IMR-90 (cell line): Measurements from ENCODE around the gene DYDC1.

ENCODE experiments used
- BHLHE40 ChIP-seq: fragments of 150-350 bp; IDR thresholded peaks from 2 replicates; pipeline ENCODE4 v1.6.1; 2016; ENCODE audit warnings: mild to moderate bottlenecking, low read depth, low read length
- CEBPB ChIP-seq: IDR thresholded peaks from 2 replicates; pipeline ENCODE4 v1.6.1; 2012; ENCODE audit warnings: low read depth, low read length, improper control_type of control experiment
- FOS ChIP-seq: fragments of 150-350 bp; IDR thresholded peaks from 2 replicates; pipeline ENCODE4 v1.6.1; 2016; ENCODE audit warnings: low read depth, low read length
- MAFK ChIP-seq: IDR thresholded peaks from 2 replicates; pipeline ENCODE4 v1.6.1; 2012; ENCODE audit warnings: low read depth, low read length, improper control_type of control experiment
- NFE2L2 ChIP-seq: fragments of 150-350 bp; IDR thresholded peaks from 2 replicates; pipeline ENCODE4 v1.6.1; 2016; ENCODE audit warnings: low read depth, mild to moderate bottlenecking, low read length
- POLR2A ChIP-seq: IDR thresholded peaks from 2 replicates; pipeline ENCODE4 v1.6.1; 2012; ENCODE audit warnings: mild to moderate bottlenecking, low read depth, low read length
- RCOR1 ChIP-seq: IDR thresholded peaks from 2 replicates; pipeline ENCODE4 v1.6.1; 2012; ENCODE audit warnings: mild to moderate bottlenecking, low read length, improper control_type of control experiment; ENCODE audit not compliant: insufficient replicate concordance
- RFX5 ChIP-seq: IDR thresholded peaks from 2 replicates; pipeline ENCODE4 v1.8.0; 2012; ENCODE audit warnings: low read depth, mild to moderate bottlenecking, low read length, moderate library complexity
- TF ChIP-seq, protein P1 (sequence below): conservative IDR thresholded peaks from 2 replicates; pipeline ENCODE4 v1.5.1; 2012; ENCODE audit warnings: mild to moderate bottlenecking, low read depth, low read length, improper control_type of control experiment
- TF ChIP-seq, protein P2 (sequence below): fragments of 150-350 bp; IDR thresholded peaks from 2 replicates; pipeline ENCODE4 v1.6.1; 2016; ENCODE audit warnings: low read depth, mild to moderate bottlenecking, low read length, moderate library complexity, borderline replicate concordance
- TF ChIP-seq, protein P3 (sequence below): fragments of 150-350 bp; IDR thresholded peaks from 2 replicates; pipeline ENCODE4 v1.6.1; 2017; ENCODE audit warnings: mild to moderate bottlenecking, antibody characterized with exemption, low read length, low read depth

DNA sequence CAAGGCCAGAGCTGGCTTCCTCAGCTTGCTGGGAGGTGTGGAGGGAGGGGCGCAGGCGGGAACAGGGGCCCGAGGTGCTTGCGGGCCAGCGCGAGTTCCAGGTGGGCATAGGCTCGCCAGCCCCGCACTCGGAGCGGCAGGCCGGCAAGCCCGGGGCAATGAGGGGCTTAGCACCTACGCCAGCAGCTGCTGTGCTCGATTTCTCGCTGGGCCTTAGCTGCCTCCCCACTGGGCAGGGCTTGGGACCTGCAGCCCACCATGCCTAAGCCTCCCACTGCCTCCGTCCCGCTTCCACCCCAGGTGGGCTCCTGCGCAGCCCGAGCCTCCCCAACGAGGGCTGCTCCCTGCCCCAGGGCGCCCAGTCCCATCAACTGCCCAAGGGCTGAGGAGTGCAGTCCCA is 41.2 kb downstream of the DYDC1 start:
- TF ChIP-seq, protein P1, sequence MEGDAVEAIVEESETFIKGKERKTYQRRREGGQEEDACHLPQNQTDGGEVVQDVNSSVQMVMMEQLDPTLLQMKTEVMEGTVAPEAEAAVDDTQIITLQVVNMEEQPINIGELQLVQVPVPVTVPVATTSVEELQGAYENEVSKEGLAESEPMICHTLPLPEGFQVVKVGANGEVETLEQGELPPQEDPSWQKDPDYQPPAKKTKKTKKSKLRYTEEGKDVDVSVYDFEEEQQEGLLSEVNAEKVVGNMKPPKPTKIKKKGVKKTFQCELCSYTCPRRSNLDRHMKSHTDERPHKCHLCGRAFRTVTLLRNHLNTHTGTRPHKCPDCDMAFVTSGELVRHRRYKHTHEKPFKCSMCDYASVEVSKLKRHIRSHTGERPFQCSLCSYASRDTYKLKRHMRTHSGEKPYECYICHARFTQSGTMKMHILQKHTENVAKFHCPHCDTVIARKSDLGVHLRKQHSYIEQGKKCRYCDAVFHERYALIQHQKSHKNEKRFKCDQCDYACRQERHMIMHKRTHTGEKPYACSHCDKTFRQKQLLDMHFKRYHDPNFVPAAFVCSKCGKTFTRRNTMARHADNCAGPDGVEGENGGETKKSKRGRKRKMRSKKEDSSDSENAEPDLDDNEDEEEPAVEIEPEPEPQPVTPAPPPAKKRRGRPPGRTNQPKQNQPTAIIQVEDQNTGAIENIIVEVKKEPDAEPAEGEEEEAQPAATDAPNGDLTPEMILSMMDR: no peak
- TF ChIP-seq, protein P2, sequence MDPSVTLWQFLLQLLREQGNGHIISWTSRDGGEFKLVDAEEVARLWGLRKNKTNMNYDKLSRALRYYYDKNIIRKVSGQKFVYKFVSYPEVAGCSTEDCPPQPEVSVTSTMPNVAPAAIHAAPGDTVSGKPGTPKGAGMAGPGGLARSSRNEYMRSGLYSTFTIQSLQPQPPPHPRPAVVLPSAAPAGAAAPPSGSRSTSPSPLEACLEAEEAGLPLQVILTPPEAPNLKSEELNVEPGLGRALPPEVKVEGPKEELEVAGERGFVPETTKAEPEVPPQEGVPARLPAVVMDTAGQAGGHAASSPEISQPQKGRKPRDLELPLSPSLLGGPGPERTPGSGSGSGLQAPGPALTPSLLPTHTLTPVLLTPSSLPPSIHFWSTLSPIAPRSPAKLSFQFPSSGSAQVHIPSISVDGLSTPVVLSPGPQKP: no peak
- TF ChIP-seq CEBPB: no peak
- no peak for TF ChIP-seq POLR2A
- TF ChIP-seq RCOR1: no peak
- TF ChIP-seq NFE2L2: no peak
- no peak for TF ChIP-seq RFX5
- TF ChIP-seq, protein P3, sequence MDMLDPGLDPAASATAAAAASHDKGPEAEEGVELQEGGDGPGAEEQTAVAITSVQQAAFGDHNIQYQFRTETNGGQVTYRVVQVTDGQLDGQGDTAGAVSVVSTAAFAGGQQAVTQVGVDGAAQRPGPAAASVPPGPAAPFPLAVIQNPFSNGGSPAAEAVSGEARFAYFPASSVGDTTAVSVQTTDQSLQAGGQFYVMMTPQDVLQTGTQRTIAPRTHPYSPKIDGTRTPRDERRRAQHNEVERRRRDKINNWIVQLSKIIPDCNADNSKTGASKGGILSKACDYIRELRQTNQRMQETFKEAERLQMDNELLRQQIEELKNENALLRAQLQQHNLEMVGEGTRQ: no peak
- no peak for TF ChIP-seq MAFK
- TF ChIP-seq BHLHE40: no peak
- no peak for TF ChIP-seq FOS
